ENCODE measurements around the gene LGR5.

DNA sequence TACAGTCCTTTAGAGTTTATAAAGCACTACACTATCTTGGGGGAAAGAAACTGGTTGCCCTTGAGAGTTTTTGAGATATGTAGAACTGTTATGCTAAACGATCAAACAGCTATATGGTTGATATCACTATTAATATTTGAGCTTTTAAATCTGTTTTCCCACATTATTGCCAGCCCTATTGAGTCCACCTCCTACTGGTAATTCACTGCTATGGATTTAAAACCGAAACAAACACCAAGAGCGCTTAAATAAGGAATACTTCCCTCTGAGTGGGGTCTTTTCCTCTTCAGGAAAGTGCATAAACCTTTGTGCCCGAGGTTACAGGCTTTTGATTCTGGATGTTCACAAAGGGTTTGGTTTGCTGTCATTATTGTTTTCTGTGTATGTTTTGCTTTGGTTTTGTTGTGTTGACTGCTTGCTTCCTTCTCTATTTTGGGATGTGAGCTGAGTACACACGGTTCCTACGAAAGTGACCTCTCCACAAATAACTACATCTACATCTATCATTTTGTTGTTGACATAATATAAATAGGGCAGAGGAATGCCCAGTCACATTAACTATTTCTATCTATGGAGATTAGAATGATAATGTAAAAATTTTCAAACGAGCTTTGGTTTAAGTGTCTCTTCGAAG, 44.8 kb downstream of the LGR5 start:
- TF ChIP-seq, protein P1, sequence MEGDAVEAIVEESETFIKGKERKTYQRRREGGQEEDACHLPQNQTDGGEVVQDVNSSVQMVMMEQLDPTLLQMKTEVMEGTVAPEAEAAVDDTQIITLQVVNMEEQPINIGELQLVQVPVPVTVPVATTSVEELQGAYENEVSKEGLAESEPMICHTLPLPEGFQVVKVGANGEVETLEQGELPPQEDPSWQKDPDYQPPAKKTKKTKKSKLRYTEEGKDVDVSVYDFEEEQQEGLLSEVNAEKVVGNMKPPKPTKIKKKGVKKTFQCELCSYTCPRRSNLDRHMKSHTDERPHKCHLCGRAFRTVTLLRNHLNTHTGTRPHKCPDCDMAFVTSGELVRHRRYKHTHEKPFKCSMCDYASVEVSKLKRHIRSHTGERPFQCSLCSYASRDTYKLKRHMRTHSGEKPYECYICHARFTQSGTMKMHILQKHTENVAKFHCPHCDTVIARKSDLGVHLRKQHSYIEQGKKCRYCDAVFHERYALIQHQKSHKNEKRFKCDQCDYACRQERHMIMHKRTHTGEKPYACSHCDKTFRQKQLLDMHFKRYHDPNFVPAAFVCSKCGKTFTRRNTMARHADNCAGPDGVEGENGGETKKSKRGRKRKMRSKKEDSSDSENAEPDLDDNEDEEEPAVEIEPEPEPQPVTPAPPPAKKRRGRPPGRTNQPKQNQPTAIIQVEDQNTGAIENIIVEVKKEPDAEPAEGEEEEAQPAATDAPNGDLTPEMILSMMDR (conservative IDR thresholded peaks at IDR 0.05; ENCODE audit: low read depth, low read length) = no peak
- TF ChIP-seq EZH2 (IDR thresholded peaks at IDR 0.05; ENCODE audit: low read length, unreplicated experiment) (no peak), EZH2phosphoT487 (IDR thresholded peaks at IDR 0.05; ENCODE audit: borderline replicate concordance, low read length) (no peak)

Data from PC-3 (cell line).